HG02973 (cell line): Measurements from ENCODE around the gene ILRUN.
"Not testable (repeated sequence)": the region's sequence is repeated elsewhere in the genome, so short reads cannot be mapped to it uniquely, and the experiment has no call there.

Source experiments
- ATAC-seq: cut with Tn5 transposase; IDR thresholded peaks from one replicate; pipeline ENCODE4 v1.9.1; 2021; ENCODE audit warnings: moderate library complexity; ENCODE audit not compliant: unreplicated experiment

The ILRUN gene

DNA sequence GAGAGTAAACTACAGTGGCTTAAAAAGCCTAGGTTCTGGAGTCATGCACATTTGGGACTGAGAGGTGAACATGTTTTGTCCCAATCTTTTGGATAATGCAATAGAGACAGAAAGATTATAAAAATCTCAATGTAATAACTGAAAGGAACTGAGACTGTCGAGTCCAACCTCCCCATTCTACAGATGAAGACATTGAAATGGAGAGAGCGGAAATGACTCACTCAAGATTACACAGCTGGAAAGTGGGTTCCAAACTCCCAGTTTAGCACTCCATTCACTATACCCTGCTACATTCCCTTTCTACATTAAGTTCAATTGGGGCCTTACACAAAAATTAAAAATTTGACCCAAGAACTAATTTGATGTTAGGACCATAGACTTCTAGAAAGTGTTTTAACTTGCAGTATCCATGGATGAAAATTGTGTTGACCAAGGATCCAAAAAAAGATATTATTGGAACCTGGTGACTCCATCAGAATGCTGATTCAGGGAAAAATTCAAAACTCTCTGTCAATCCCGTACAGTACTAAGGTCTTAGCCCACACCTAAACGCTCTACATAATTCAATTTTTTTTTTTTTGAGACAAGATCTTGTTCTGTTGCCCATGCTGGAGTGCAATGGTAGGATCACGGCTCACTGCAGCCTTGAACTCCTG lies 1.5 kb upstream of the ILRUN start:
- no peak for ATAC-seq

DNA sequence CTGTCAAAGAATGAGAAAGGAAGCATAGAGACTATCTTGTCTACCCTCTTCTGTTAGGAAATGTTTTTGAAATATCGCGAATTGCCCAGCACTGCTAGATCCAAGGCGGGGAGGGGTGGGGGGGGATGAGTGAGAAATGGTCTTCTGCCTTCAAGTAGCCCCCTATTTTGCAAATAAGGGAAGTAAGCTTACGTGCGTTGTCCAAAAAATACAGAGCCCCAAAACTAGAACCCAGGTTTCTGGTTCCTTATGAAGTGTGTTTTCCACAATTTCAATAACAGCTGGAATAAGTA lies 923 bp upstream of the ILRUN start:
- no peak for ATAC-seq

DNA sequence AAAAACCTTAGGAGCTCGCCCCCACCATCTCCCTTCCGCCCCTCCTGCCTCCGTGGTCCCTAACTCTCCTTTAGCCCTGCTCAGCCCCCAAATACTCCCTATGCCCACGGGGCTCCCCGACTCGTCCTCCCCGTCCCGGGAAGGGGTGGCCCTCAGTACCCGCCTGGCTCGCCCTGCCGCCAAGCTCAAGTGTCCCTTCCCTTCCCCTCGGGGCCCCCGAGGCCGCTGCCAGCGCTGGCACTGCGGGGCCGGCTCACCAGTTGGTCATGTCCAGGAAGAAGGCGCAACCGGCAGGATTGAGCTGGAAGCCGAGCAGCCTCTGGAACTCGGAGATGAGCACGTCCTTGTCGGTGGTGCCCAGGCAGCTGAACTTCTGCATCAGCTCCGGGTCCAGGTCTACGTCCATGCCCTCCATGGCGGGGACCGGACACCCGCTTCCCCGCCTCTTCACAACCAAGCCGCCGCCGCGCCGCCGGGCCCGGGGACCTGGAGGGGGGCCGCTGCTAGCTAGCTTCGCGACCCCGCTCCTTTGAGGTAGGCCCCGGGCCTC lies 303 bp downstream of the ILRUN start:
- ATAC-seq = peak; percentile 23

DNA sequence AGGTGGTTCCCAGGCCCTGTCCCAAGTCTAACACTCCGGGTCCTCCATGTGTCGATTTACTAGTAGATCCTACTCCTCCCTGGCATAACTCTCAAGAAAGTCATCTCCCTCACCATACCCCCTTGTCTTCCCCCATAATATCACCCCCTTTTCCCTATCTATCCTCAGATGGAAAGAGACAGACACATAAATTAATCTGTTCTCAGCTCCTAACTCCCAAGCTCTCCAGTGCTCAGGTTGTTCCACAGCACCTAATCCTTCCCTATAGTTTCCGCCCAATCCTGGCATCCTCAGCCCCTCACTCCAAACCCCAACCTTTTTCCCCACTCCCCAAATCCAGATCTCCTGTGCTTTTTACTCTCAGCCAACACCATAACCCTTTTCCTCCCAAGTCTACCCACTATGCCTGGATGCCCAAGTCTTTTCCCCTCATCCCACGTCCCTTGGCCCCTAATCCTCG lies 808 bp downstream of the ILRUN start:
- no peak for ATAC-seq

DNA sequence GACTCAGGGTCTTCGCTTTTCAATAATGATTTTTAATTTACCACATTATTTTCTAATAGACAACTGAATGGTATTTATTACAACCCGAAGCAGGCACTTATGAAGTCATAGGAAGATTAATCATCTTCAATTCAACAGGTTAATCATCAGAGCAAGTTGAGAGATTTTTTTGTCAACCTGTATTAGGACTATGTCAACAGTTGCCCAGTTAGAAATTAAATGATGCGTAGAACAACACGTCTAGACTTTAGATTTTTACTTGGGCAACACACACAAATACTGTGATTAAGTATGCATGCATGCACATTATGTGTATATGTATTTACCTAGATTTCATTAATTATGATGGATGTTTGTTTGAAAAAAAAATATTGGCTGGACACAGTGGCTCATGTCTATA lies 4.3 kb downstream of the ILRUN start:
- no peak for ATAC-seq

DNA sequence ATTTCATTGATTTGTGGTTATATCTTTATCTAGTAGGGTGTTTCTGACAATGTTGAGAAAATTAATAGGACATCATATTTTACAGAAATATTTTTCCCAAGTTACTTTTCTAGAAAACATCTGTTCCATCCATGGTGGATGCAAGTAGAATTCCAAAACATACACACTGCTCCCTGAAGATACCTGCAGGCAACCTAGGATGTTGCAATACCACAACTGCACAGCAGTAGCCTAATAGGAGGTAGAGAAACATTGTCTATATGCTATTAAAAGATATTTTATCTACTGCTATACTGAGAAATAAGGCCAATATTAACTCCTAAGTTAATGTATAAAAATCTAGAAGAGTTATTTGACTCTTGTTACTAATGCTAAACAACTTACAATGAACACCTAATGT lies 6.8 kb downstream of the ILRUN start:
- ATAC-seq = no peak

DNA sequence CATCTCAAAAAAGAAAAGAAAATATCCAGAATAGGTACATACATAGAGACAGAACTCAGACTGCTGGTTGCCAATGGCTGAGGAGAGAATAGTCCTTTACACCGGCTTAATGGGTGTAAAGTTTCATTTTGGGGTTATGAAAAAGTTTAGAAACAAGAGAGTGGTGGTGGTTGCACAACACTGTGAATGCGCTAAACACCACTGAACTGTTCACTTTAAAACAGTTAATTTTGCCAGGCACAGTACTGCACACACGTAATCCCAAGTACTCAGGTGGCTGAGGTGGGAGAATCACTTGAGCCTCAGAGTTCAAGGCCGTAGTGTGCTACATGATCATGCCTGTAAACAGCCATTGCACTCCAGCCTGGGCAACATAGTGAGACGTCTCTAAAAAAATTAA lies 7.6 kb downstream of the ILRUN start:
- ATAC-seq = no peak

DNA sequence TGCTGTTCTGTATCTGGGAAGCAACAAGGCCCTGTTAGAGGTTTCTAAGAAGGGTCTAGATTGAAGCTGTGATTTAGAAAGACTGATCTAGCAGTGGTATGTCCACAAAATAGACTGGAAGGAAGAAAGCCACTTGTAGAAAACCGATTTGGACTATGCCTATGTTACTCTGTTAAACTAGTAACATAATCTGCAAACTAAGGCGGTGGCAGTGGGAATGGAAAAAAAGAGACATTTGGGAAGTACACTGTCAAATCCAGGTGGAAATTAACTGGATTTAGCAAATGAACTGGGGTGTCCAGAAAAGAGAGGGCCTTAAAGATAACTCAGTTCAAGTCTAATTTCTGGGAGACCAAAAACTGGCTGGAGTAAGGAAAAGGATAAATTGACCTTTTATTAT lies 11.6 kb downstream of the ILRUN start:
- ATAC-seq = no peak

DNA sequence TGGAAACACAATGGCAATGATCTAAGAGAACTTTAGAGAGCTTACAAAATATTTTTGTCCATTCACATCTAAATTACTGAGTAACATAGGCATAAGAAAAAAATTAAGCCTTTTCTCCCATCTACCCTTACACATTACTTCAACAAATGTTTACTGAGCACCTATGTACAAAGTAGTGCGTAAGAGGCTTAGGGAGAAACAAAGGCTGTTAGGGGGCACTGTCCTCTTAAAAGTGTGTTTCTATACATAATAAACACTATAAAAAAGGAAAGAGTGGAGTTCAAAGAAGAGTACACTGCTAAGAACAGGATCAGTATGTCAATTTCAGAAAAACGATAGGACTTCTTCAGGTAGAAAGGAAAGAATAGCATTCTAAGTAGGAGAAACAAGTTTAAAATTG lies 12.2 kb downstream of the ILRUN start:
- no peak for ATAC-seq

DNA sequence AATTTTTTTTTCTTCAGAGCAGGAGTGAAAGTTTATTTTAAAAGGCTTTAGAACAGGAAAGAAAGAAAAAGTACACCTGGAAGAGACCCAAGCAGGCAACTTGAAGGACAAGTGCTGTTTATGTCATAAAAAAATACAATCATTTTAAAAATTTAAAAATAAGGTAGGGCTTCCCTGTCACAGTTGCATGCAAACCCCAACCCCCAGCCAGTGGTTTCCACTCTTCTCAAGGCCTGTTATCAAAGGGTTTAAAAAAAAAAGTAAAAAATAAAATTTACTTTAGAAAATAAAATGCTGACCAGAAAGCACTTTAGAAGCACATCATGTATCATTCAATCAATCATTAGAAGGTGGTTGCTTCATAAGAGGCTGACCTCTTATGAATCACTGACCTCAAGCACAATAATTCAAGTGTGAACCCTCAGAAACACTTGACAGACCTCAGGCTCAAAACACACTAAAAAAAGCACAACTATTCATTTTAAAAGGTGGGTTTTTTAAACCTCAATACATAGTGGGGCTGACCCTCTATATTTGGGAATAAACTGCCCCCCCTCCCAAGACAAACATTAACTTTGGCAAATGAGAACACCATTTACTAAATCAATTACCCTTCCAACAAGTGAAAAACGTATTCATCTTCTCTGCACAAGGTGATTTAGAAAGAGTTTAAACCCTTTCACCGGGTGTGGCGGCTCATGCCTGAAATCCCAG lies 15.6 kb downstream of the ILRUN start:
- ATAC-seq = no peak

DNA sequence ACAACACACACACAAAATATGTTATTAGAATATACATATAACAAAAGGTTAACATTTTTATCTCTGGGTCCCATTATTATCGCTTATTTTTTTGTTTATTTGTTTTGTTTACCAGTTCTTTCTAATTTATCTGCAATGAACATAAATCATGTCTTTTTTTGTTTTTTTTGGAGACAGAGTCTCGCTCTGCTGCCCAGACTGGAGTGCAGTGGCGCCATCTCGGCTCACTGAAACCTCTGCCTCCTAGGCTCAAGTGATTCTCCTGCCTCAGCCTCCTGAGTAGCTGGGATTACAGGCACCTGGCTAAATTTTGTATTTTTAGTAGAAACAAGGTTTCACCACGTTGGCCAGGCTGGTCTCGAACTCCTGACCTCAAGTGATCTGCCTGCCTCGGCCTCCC lies 16.3 kb downstream of the ILRUN start:
- not testable (repeated sequence) for ATAC-seq

DNA sequence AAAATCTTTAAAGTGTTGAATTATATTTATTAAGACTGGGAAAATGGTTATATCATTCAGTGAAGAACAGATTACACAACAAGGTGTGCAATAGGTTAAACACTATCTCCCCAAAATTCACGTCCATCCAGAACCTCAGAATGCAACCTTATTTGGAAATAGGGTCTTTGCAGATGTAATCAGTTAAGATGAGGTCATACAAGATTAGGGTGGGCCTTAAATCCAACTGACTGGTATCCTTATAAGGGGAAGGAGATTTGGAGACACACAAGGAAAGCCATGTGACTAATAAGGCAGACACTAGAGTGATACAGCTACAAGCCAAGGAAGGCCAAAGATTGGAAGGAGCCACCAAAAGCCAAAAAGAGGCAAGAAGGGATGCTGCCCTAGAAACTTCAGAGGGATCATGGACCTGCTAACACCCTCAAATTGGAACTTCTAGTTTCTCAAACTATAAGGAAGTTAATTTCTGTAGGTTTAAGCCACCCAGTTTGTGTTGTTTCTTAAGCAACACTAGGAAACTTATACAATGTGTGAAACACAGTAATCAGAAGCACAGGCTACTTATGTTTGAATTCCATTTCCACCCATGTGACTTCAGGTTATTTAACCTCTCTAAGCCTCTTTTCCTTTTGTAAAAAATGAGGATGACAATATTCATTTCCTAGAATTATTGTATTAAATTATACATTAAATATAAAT lies 16.9 kb downstream of the ILRUN start:
- ATAC-seq = no peak

DNA sequence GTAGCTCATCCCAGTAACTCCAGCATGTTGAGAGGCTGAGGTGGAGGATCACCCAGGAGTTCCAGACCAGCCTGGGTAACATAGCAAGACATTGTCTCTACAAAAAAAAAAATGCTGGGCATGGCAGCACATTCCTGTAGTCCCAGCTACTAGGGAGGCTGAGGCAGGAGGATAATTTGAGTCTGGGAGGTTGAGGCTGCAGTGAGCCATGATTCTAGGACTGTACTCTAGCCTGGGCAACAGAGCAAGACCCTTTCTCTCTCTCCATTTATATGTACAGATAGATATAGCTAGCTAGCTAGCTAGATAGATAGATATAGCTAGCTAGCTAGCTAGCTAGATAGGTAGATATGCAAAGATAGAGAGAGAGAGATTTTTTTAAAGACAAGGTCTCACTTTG lies 20.4 kb downstream of the ILRUN start:
- ATAC-seq = no peak

DNA sequence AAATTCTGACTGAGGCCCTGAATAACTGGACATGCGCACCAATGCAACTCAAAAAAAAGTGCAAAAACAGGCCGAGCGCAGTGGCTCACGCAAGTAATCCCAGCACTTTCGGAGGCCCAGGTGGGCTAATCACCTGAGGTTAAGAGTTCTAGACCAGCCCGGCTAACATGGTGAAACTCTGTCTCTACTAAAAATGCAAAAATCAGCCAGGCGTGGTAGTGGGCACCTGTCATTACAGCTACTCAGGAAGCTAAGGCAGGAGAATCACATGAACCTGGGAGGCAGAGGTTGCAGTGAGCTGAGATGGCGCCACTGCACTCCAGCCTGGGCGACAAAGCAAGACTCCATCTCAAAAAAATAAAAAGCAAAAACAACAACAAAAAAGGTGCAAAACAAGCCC lies 21.6 kb downstream of the ILRUN start:
- ATAC-seq = not testable (repeated sequence)

DNA sequence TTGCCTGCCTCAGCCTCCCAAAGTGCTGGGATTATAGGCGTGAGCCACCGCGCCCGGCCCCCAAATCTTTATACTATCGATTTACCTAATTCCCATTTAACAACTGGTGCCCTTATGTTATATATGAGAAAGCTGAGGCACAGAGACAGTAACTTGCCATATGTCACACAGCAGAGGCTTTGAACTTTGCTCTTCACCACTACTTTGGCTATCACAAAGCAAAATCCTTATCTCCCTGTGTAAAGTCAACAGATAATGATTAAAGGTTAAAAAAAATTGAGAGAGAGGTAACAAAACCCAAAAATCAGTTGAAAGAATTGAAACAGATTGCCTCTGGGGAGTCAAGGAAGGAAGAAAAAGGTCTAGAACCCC lies 22.3 kb downstream of the ILRUN start:
- ATAC-seq = no peak

DNA sequence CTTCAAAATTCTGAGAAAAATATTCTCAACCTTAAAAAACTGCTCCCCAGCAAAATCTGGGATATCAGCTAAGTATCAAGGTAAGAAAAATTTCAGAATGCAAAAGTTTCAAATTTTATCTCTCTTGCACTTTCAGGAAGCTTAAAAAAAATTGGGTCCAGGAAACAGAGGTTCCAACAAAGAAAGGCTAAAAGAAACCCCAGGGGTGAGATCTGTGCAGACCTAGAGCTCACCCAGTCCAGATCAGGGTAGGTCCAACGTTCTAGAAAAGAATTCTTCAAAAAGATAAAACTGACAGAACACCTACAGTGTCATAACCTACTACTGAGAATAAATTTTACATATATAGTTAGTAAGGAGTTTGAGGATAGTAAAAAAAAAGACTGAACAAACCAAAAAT lies 23.5 kb downstream of the ILRUN start:
- ATAC-seq = no peak

DNA sequence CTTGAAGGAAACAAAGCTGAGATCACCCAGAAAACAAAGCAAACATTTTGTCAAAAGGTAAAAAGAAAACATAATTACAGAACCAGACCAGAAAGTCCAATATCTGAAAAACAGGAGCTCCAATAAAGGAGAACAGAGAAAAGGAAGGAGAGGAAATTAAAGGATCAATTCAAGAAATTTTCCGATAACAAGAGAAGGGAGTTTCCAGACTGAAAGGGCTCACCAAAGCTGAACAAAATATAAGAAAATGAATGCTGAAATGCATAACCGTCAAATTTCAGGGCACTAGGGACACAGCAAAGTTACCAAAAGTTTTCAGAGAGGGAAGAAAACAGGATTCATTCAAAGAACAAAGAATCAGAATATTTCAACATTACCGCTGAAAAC lies 23.9 kb downstream of the ILRUN start:
- no peak for ATAC-seq

DNA sequence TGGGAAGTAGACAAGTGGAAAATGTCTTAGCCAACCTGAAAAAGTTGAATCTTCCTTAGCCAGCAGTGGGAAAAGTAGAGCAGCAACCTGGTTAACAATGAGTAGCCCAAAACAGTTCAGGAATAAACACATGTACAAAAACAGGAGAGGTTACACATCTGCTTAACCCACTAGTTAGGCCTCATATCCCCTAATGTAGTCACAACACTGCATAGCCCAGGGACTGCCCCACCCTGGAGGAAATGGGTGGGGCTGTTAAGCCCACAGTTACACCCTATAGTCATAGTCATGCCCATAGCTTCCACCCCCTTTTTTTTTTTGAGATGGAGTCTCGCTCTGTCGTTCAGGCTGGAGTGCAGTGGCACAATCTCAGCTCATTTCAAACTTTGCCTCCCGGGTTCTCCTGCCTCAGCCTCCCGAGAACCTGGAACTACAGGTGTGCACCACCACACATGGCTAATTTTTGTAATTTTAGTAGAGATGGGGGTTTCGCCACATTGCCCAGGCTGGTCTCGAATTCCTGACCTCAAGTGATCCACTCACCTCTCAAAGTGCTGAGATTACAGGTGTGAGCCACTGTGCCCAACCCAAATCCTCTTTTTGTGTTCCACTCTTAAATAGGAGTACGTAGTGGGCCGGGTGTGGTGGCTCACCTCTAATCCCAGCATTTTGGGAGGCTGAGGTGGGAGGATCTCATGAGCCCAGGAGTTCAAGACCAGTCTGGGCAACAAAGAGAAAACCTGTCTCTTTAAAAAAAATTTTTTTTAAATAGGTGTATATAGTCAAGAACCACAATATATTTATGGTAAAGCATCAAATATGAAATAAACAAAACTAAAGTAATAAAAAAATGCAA lies 24.5 kb downstream of the ILRUN start:
- peak; percentile 78 for ATAC-seq

DNA sequence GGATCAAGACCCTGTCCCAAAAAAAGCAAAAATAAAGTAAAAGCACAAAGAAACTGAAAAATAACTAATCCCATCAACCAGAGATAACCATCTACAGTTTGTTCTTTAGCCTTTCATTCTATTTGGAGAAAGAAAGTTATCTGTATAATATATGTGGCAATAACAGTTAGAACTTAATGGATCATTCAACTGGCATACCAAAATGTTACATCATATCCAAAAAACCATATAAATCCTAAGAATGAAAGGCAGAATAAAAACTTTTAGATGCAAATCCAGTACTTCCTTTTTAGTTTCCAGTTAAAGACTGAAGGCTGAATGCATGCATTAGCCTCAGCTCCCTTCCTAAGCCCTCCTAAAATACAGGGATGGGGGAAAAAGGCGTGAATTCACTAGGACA lies 25.2 kb downstream of the ILRUN start:
- no peak for ATAC-seq

DNA sequence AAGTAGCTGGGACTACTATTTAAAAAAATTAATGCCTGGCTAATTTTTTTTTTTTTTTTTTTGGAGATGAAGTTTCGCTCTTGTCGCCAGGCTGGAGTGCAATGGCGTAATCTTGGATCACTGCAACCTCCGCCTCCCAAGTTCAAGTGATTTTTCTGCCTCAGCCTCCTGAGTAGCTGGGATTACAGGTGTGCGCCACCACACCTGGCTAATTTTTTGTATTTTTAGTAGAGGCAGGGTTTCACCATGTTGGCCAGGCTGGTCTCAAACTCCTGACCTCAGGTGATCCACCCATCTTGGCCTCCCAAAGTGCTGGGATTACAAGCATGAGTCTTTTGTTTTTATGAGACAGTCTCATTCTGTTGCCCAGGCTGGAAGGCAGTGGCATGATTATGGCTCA lies 27.8 kb downstream of the ILRUN start:
- not testable (repeated sequence) for ATAC-seq
